NCI-H446 treated with DMSO at 0.1 percent for 48 hours (cell line): ENCODE measurements around the gene APP.

ENCODE experiments used
- DNase-seq: peaks from one replicate; lab custom pipeline; 2025; lab: John Stamatoyannopoulos, UW

Gene APP

GRCh38 chr21:25867061-25867460 is 303.5 kb downstream of the APP start:
- DNase-seq = no peak

GRCh38 chr21:25863747-25864146 is 306.8 kb downstream of the APP start:
- no peak for DNase-seq

- no peak for DNase-seq
Observed at GRCh38 chr21:25863031-25863430, 307.5 kb downstream of the APP start.

DNA sequence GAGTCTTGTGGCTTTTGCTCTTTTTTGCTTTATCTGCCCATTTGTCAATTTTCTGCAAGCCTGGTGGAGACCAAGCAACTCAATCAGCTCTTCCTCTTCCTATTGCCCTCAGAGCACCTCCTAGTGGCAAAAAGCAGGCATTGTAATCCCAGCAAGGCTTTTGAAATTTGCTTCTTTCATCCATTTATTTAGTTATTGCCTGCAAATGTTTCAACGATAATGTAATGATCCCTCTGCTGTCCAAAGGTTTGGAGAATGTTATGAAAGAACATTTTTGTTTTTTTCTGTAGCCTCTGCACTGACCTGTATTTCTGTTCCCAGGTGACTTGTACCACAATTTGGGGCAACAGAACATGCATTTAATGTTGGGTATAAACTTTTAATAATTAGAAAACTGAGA is 308.0 kb downstream of the APP start:
- peak; percentile 9 for DNase-seq

GRCh38 chr21:25862112-25862511 is 308.5 kb downstream of the APP start:
- DNase-seq = no peak

DNA sequence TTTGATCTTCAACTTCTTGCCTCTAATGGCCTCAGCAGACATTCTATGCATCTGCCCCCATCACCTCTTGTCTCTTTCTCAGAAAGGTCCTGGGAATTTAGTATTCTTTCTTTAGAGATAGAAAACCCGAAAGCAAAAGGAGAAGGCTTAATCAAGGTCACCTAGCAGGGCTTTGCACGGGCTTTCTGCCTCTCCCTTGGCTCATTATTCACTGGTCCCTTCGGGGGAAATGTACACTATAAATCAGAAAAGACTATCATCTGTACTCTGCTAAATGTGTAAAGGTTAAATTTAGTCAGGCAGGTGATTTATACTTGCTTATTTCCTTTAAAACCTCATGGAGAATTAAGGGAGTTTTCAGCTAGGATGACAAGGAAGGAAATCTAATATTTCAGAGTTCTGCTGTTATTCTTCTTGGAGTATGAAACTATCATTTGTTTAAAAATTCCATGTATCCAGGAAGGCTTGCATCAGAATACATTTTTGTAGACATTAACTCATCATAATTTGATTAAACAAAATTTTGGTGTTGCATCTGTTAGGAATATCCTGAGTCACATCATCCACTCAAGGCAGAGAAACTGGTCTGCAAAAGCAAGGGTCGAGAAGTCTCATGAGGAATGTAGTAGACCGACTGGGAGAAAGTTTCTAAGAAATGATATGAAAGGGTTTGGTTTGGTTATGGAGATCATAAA is 311.2 kb downstream of the APP start:
- DNase-seq = no peak

DNA sequence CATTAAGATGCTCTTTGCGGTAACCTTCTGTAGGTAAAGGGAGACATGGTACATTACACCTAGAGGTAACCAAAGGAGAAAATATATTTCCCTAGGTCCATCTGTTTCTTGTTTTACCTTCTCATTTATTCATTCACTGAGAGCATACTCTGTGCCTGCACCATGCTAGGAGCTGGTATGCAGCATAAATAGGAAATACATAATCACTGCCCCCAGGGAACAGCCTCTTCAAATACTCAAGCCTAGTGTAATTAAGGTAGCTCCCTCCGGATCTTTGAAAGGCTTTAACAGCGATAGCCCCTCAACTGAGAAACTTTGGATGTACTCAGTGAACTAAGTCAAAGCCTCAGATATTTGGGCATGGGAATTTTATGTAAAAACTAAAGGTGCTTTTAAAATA is 312.2 kb downstream of the APP start:
- no peak for DNase-seq

GRCh38 chr21:25857308-25858074 is 313.1 kb downstream of the APP start:
- no peak for DNase-seq

- no peak for DNase-seq
Observed at GRCh38 chr21:25855576-25855975, 315.0 kb downstream of the APP start.

DNA sequence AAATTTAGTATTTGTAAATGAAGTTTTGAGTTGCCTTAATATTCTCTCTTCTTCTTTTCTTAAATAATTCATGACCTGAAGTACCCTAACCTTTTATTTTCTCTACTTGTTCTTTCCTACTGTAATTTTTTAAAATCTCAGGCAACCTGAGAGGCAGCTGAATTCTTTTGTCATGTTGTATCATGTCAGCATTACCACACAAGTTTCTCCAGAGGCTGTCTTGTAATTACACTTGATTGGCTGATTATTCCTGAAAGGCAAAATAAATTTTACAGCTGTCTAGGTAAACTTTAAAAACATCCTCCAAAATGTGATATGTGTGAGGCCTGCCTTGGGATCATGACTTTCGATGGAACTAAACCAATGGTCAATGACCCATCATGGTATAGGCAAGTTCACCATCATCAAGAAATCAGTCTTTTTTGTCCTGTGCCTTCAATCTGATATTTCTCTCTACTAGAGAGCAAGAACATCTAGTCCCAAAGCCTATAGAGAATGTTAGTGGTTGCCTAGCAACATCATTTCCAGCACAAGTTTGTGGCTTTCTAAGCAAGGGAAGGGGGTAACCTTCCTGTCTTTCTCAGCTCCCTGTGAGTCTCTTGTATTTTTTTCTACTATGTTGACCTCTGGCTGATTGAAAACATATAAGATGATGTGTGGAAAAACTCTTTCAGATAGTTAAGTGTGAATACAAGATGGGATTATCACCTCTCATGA is 320.3 kb downstream of the APP start:
- DNase-seq = no peak

DNA sequence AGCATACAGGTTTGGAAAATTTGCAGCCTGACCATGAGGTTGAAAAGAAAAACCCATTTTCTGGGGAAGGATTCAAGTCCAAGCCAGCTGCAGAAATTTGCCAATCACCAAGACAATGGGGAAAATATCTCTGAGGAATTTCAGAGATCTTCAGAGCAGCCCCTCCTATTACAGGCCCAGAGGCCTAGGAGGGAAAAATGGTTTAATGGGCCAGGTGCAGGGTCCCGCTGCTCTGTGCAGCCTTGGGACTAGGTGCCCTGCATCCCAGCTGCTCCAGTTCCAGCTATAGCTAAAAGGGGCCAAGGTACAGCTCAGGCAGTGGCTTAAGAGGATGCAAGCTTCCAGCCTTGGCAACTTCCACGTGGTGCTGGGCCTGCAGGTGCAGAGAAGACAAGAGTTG is 322.3 kb downstream of the APP start:
- DNase-seq = no peak

- DNase-seq = no peak
Observed at GRCh38 chr21:25845729-25846256, 324.8 kb downstream of the APP start.

- DNase-seq = no peak
Observed at GRCh38 chr21:25842925-25843324, 327.6 kb downstream of the APP start.

DNA sequence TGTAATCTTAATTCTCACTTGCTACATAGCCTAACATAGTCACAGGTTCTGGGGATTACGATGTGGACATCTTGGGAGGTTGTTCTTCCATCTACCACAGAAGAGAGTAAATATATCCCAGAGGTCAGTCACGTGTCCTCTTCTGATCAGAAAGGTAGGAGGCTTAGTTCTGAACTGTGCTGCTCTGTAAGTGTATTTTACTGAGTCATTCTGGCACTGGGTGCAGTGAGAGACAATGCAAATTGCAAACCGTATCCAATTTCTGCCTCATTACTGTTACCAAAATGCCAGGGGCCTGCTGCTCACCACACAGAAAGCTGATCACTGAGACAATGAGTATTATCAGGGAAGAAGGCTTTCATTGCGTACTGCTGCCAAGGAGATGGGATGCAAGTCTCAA is 331.8 kb downstream of the APP start:
- DNase-seq = no peak

DNA sequence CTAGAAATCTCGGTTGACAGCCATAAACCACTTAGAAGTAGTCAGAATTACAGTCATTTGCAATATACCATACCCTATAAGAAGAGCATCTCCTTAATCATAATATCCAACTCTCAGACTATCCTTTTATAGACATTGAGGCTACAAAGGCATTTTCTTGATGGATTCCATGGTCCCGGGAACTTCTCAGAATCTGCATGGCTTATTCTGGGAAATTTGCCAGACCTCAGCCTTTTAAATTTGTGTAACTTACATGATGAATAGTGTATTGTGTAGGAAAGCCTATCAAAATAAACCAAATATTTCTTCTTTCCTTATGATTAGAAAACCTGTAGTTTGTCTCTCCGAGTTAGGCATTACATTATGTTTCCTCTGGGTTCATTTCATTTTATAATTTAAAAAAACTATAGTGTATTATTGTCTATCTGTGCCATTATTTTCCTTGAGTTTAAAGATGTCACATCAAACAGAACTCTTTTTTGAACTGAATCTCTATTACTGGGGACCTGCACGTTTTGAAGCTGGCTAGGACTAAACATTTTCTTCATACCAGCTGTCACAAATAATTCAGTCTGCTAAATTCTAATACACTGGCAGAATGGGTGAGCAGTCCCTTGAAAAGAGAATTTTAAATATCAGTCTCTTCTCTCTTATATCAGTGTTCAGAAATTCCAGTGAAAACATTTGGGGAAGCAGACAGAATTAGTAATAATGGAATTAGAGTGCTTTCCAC is 332.9 kb downstream of the APP start:
- peak; percentile 26 for DNase-seq

DNA sequence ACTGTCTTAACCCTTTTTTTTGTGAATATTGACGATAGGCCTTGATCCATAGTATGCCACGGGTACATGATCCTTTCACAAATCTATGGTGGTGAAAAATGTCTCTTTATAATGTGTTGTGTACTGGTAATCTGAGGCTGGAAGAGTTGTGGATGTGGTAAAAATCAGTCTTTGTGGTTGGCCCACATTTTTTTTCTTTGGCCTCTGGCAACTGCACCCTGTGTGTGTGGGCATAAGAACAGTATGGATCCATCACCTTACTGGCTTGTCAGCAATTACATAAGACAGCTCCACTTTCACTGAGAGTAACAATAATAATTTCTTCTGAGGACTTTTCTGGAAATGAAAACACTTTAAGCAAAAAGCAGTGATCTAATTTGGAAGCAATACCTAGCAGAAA is 334.2 kb downstream of the APP start:
- DNase-seq = no peak

DNA sequence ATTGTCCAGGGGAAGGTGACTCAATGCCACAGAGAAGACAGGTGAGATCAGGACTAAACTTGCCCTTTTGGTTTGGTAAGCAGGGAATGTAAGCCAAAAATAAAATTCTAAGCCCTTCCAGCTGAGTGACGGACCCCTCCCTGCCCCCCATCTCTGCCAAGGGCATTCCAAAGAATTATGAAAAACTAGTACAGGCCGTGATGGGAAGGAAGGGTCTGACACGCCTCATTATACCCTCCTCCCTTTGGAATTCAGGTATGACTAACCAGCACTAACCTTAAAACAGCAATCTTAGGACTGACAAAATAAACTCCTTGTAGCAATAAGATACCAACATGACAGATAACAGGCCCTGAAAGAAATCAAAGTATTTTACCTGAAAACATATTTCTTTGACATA is 336.2 kb downstream of the APP start:
- DNase-seq = no peak

GRCh38 chr21:25831300-25831960 is 339.1 kb downstream of the APP start:
- DNase-seq = no peak
